PC-9 (cell line): ENCODE data around the gene LYRM1.

Experiments used
- EZH2 ChIP-seq: fragments of 200-600 bp; sonication (generic); IDR thresholded peaks from 2 replicates; pipeline ENCODE4 v1.8.0; 2017; ENCODE audit warnings: antibody characterized with exemption, low read depth
- TF ChIP-seq, protein P1 (sequence below): fragments of 200-600 bp; sonication (generic); conservative IDR thresholded peaks from 2 replicates; pipeline ENCODE4 v1.6.1; 2017; ENCODE audit warnings: mixed run types, antibody characterized with exemption, mild to moderate bottlenecking, moderate library complexity

DNA sequence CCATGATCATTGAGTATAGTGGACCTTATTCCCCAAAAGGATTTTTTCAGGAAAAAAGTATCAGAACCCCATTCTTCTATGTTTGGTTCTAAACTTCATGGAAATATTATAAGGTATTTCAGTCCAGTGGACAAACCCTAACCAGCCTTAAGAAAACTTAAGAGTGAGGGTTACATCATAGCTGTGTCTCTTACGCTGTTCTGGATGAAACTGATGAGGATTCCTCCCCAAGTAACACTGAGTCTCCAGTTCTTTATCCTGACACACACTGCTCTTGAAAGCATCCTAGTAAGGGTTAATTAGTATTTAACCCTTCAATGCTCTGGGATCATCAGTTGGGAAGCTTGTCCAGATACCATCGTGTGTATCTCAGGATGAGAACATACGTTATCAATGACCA lies 5.0 kb downstream of the LYRM1 start:
- TF ChIP-seq, protein P1, sequence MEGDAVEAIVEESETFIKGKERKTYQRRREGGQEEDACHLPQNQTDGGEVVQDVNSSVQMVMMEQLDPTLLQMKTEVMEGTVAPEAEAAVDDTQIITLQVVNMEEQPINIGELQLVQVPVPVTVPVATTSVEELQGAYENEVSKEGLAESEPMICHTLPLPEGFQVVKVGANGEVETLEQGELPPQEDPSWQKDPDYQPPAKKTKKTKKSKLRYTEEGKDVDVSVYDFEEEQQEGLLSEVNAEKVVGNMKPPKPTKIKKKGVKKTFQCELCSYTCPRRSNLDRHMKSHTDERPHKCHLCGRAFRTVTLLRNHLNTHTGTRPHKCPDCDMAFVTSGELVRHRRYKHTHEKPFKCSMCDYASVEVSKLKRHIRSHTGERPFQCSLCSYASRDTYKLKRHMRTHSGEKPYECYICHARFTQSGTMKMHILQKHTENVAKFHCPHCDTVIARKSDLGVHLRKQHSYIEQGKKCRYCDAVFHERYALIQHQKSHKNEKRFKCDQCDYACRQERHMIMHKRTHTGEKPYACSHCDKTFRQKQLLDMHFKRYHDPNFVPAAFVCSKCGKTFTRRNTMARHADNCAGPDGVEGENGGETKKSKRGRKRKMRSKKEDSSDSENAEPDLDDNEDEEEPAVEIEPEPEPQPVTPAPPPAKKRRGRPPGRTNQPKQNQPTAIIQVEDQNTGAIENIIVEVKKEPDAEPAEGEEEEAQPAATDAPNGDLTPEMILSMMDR, result no peak
- TF ChIP-seq EZH2, result no peak
